ENCODE results near the gene PGC.

DNA sequence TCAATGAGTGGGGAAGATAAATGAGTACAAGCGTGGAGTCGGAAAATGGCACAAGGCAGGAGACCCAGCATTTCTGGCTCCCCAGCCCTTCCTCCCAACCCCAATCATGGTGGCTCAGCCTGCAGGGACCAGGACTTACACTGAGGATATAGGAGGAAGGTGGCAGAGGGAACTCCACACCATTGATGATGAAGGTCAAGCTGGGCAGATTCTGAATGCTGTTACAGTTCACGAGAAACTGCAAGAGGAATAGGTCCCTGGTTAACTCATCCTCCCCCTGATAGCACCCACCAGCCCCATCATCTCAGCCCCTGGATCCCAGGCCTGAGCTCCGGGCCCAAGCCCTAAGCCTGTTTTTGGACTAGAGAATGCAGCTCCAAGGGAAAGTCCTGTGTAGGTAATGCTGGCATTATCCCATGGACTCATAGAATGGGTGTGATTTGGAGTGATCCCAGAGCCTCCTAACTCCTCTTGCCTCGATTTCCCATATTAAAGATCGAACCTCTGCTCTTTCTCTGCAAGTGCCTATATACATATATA lies 9.5 kb downstream of the PGC start:
- TF ChIP-seq, protein P1, sequence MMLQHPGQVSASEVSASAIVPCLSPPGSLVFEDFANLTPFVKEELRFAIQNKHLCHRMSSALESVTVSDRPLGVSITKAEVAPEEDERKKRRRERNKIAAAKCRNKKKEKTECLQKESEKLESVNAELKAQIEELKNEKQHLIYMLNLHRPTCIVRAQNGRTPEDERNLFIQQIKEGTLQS (IDR thresholded peaks at IDR 0.05; ENCODE audit: insufficient read depth, low read depth, low read length): no peak
- TF ChIP-seq, protein P2, sequence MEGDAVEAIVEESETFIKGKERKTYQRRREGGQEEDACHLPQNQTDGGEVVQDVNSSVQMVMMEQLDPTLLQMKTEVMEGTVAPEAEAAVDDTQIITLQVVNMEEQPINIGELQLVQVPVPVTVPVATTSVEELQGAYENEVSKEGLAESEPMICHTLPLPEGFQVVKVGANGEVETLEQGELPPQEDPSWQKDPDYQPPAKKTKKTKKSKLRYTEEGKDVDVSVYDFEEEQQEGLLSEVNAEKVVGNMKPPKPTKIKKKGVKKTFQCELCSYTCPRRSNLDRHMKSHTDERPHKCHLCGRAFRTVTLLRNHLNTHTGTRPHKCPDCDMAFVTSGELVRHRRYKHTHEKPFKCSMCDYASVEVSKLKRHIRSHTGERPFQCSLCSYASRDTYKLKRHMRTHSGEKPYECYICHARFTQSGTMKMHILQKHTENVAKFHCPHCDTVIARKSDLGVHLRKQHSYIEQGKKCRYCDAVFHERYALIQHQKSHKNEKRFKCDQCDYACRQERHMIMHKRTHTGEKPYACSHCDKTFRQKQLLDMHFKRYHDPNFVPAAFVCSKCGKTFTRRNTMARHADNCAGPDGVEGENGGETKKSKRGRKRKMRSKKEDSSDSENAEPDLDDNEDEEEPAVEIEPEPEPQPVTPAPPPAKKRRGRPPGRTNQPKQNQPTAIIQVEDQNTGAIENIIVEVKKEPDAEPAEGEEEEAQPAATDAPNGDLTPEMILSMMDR (IDR thresholded peaks at IDR 0.05; ENCODE audit: control extremely low read depth in 1 of 3, insufficient read depth in 1 of 3, low read depth in 1 of 3, low read length in 3 of 3): no peak
- no peak for TF ChIP-seq POLR2A (IDR thresholded peaks at IDR 0.05; ENCODE audit: control extremely low read depth in 1 of 2, low read depth in 2 of 2, low read length in 2 of 2)
- no peak for TF ChIP-seq TAF1 (IDR thresholded peaks at IDR 0.05; ENCODE audit: low read depth, low read length)
- TF ChIP-seq HDAC6 (IDR thresholded peaks at IDR 0.05; ENCODE audit: low read depth, low read length): no peak

All from H1 (cell line).